ENCODE results near the gene APLN.

- TF ChIP-seq POLR2A (IDR thresholded peaks at IDR 0.05) (no peak), CTCF (IDR thresholded peaks at IDR 0.05) (no peak), EP300 (IDR thresholded peaks at IDR 0.05) (no peak)
These were observed 40.1 kb downstream of the APLN start for GRCh38 chrX:129614481-129615255.

Measured in sigmoid colon (tissue), 4 donors.